Globus pallidus (tissue), 1 donor: Measurements from ENCODE around the gene THAP7.

ENCODE experiments used
- DNase-seq: peaks from one replicate; pipeline ENCODE4 v3.0.0-alpha.2; 2015; ENCODE audit warnings: low spot score

Gene THAP7

GRCh38 chr22:20964090-20964798 is 37.7 kb downstream of the THAP7 start:
- DNase-seq, result no peak

GRCh38 chr22:20963201-20964052 is 38.5 kb downstream of the THAP7 start:
- no peak for DNase-seq

DNA sequence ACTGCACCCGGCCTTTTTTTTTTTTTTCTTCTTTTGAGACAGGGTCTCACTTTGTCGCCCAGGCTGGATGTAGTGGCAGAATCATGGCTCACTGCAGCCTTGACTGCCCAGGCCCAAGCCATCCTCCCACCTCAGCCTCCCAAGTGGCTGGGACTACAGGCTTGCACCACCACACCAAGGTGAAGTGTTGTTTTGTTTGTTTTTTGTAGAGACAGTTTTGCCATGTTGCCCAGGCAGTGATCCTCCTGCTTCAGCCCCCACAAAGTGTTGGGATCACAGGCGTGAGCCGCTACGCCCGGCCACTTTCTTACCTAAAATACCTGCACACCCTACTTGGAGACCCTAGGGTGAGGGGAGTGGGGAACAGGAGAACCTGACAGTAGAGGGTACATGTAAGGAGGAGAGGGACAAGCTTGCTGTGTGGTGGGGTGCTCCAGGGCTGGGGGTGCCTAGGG is 39.4 kb downstream of the THAP7 start:
- no peak for DNase-seq

DNA sequence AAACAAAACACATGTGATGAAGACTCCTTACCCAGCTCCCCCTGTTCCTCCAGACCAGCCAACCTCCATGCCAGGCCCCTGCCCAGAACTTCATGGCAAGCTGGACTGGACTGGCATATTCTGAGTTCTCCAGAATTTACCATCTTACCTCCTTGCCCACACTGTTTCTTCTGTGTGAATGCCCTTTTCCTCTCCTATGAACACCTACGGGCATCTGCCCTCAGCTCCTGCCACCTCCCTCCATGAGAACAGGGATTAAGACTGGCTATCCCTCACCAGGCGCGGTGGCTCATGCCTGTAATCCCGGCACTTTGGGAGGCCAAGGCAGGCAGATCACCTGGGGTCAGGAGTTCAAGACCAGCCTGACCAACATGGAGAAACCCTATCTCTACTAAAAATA is 41.3 kb downstream of the THAP7 start:
- DNase-seq, result no peak

- DNase-seq, result no peak
Observed at GRCh38 chr22:20959578-20960461, 42.1 kb downstream of the THAP7 start.

GRCh38 chr22:20957683-20958431 is 44.1 kb downstream of the THAP7 start:
- no peak for DNase-seq

- no peak for DNase-seq
Observed at GRCh38 chr22:20957102-20957682, 44.7 kb downstream of the THAP7 start.

DNA sequence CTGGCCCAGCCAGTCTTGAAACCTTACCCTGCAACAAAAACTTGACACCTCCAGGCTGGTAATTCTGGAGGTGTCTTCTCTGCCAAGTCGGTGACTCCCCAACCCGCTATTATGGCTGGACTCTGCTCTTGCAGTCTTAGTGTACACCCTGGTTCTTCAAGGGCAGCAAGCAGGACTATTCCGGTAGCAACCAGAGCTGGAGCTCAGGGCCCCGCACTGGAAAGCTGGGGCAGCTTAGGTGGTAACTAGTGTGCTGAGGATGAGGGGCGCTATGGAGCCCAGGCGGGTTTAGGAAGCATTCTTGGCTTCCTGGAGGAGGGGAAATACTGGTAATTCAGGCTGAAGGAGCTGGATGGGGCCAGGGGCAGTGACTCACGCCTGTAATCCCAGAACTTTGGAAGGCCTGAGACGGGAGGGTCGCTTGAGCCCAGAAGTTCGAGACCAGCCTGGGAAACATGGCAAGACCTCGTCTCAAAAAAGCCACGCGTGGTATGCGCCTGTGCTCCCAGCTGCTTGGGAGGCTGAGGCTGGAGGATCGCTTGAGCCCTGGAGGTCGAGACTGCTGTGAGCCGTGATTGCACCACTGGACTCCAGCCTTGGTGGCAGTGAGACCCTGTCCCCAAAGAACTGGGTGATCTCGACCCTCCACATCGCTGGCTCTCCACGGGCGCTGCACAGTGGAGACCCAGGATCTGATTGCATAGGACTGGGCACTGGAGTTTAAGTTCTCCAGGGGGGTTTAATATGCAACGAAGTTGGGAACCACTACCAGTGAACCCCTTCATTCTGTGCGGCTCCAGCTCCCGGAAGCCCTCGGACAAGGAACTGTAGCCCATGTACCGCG is 45.4 kb downstream of the THAP7 start:
- DNase-seq, result no peak

DNA sequence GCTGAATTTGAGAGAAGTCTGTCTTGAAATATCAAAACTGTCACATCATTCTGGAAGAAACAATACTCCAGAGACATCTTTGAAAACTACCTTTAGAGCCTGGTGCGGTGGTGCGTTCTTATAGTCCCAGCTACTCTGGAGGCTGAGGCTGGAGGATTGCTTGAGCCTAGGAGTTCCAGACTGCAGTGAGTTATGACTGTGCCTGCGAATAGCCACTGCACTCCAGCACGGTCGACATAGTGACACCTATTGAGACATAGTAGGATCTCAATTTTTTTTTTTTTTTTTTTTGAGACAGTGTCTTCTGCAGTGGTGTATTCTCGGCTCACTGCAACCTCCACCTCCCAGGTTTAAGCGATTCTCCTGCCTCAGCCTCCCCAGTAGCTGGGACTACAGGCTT is 46.4 kb downstream of the THAP7 start:
- no peak for DNase-seq

- DNase-seq, result no peak
Observed at GRCh38 chr22:20953668-20954500, 48.0 kb downstream of the THAP7 start.

- DNase-seq, result no peak
Observed at GRCh38 chr22:20953342-20953608, 48.6 kb downstream of the THAP7 start.

DNA sequence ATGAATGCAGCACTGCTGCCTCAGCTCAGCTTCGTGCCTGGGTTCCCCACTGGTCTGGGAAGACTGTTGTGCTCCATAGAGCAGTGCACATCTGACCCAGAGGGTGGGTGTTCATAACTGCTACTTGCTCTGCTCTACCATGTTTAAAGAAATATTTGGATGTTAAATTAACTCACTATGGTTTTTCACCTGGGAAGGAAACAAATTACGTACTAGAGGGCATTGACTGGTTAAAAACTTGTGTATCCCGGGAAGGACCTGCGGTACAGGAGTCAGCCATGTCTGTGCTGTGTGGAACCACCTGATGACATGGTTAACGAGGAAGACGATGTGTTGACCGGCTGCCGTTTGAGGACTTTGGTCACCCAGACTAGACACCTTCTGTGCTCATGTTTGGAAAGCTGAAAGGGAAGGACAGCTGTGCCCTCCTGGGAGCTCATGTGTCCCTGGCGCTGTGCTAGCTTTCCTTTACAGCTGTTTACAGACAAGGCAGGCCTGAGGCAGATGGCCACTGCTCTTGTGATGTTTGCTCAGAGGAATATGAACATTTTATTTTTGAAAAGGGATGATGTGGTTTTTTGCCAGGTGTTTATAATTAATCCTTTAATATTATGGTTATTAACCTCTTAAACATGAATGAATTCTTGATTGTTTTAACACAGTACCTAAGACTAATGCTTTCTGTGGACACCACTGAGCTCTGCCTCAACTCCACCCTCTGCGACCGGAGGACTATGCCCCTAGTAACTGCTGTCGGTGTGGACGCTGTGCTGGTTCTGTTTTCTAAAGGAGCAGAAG is 49.2 kb downstream of the THAP7 start:
- no peak for DNase-seq

DNA sequence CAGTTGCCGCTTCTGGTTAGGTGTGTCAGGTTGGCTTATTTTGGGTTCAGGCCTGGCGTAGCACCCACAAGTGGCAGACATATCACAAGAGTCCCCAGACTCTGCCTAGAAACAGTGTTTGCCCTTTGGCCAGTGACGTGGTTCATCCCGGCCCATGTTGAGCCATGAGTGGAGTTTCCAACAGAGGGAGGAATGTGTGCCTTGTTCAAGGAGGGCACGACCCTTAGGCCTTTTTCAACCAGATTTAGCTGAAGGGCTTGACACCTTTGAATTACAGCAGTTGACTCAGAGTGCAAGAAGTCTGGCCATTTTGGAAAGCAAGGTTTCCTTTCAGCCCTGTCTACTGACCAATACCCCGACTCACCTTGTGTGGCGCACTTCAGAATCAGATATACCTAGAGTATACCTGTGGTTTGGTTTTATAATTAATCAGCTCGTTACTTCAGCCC is 50.0 kb downstream of the THAP7 start:
- DNase-seq, result no peak

- DNase-seq, result no peak
Observed at GRCh38 chr22:20951151-20951931, 50.6 kb downstream of the THAP7 start.

DNA sequence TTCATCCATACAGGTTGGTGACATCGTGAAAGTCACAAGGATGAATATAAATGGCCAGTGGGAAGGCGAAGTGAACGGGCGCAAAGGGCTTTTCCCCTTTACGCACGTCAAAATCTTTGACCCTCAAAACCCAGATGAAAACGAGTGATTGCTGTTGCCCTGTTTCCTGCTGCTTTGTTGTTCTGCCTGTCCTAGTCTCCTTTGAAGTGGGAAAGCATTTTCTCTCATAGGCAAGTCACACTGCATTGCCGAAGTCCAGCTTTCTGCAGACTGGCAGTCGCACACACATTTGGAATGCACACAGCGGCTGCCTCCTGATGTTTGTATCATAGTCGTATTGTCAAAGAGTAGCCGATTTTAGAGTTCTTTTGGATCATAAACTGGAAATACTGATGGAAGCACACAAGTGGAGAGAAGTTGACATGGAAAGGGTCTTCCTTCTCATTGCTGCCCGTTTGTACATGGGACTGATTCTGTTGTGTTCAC is 52.2 kb downstream of the THAP7 start:
- no peak for DNase-seq
